GM23338 (cell line): ENCODE data around the gene MRPL2. TPM values are rescaled to one million over a fixed set of nuclear protein-coding genes. Genes with fewer than 3 reads are reported as not detected.
A peak's percentile ranks its signal among the peaks of the same experiment; 100 is the strongest.

Source experiments
- ATAC-seq: fragments of 200-7000 bp; cut with Tn5 transposase; 3 replicates; pipeline ENCODE4 v1.9.1; 2020
- DNase-seq: peaks from one replicate; pipeline ENCODE4 v3.0.0-alpha.2; 2015; ENCODE audit warnings: low spot score
- H2AFZ ChIP-seq: fragments of 200-600 bp; sonication (generic); 2 replicates; pipeline ENCODE4 v1.8.0; 2016; ENCODE audit warnings: antibody characterized with exemption, mild to moderate bottlenecking, moderate library complexity
- H3F3A ChIP-seq: fragments of 200-600 bp; sonication (generic); replicated peaks from 2 replicates; pipeline ENCODE4 v1.8.0; 2017; ENCODE audit warnings: antibody characterized with exemption, mixed run types, low read depth
- H3K27ac ChIP-seq: fragments of 200-600 bp; sonication (generic); 2 replicates; pipeline ENCODE4 v1.6.1; 2016; ENCODE audit warnings: low read depth
- H3K27me3 ChIP-seq: fragments of 200-600 bp; sonication (generic); 2 replicates; pipeline ENCODE4 v1.8.0; 2016; ENCODE audit warnings: mild to moderate bottlenecking, mixed run types, moderate library complexity; ENCODE audit not compliant: insufficient read depth
- H3K36me3 ChIP-seq: fragments of 200-600 bp; sonication (generic); 2 replicates; pipeline ENCODE4 v1.8.0; 2016; ENCODE audit warnings: mild to moderate bottlenecking; ENCODE audit not compliant: insufficient read depth
- H3K4me1 ChIP-seq: fragments of 200-600 bp; sonication (generic); 2 replicates; pipeline ENCODE4 v1.8.0; 2016; ENCODE audit warnings: mild to moderate bottlenecking, moderate library complexity; ENCODE audit not compliant: insufficient read depth
- H3K4me2 ChIP-seq: fragments of 200-600 bp; sonication (generic); 2 replicates; pipeline ENCODE4 v1.7.1; 2017; ENCODE audit warnings: mixed run types
- H3K4me3 ChIP-seq: fragments of 200-600 bp; sonication (generic); 2 replicates; pipeline ENCODE4 v1.6.1; 2016; ENCODE audit warnings: mixed run types
- H3K79me2 ChIP-seq: fragments of 200-600 bp; sonication (generic); replicated peaks from 2 replicates; pipeline ENCODE4 v1.8.0; 2017; ENCODE audit warnings: mild to moderate bottlenecking; ENCODE audit not compliant: insufficient read depth
- H3K9me2 ChIP-seq: fragments of 200-600 bp; sonication (generic); 2 replicates; pipeline ENCODE4 v1.8.0; 2017; ENCODE audit not compliant: insufficient read depth
- H4K20me1 ChIP-seq: fragments of 200-600 bp; sonication (generic); replicated peaks from 2 replicates; pipeline ENCODE4 v1.8.0; 2017; ENCODE audit warnings: mild to moderate bottlenecking; ENCODE audit not compliant: insufficient read depth
- H3K27ac Mint-ChIP-seq: 2 replicates; pipeline ENCODE4 v1.8.0; 2020; ENCODE audit warnings: inconsistent platforms, mild to moderate bottlenecking, moderate library complexity, mixed read lengths
- H3K27me3 Mint-ChIP-seq: 3 replicates; pipeline ENCODE4 v1.8.0; 2022; ENCODE audit warnings: low read depth, mild to moderate bottlenecking, moderate library complexity, mixed read lengths, inconsistent platforms; ENCODE audit not compliant: insufficient read depth, poor library complexity
- H3K36me3 Mint-ChIP-seq: 3 replicates; pipeline ENCODE4 v1.8.0; 2021; ENCODE audit warnings: low read depth, mild to moderate bottlenecking, inconsistent platforms, moderate library complexity, mixed read lengths
- H3K4me1 Mint-ChIP-seq: 3 replicates; pipeline ENCODE4 v1.8.0; 2020; ENCODE audit warnings: mild to moderate bottlenecking, inconsistent platforms, mixed read lengths
- H3K4me3 Mint-ChIP-seq: 3 replicates; pipeline ENCODE4 v1.8.0; 2021; ENCODE audit warnings: moderate library complexity, mild to moderate bottlenecking, inconsistent platforms, mixed read lengths
- H3K9me3 Mint-ChIP-seq: 3 replicates; pipeline ENCODE4 v1.8.0; 2020; ENCODE audit warnings: moderate library complexity, mild to moderate bottlenecking, inconsistent platforms, mixed read lengths
- CTCF ChIP-seq, 2 experiments: fragments of 200-600 bp in 1 of 2; sonication (generic) in 1 of 2; conservative IDR thresholded peaks; 2 replicates each; pipeline versions ENCODE4 v1.5.1 to v1.6.1; 2016 to 2017; ENCODE audit warnings: antibody characterized with exemption in 2 of 2, low read depth in 2 of 2, mild to moderate bottlenecking in 2 of 2, moderate library complexity in 1 of 2
- ETS1 ChIP-seq: IDR thresholded peaks from 2 replicates; pipeline ENCODE4 v1.6.1; 2016; ENCODE audit warnings: antibody characterized with exemption
- NANOG ChIP-seq: IDR thresholded peaks from 2 replicates; pipeline ENCODE4 v1.6.1; 2016; ENCODE audit warnings: antibody characterized with exemption, borderline replicate concordance
- ZNF331 ChIP-seq: fragments of 250-450 bp; sonication (Bioruptor Pico); IDR thresholded peaks from 2 replicates; pipeline ENCODE4 v1.5.0; 2020; ENCODE audit warnings: low read depth, mild to moderate bottlenecking, moderate library complexity
- ZNF462 ChIP-seq: fragments of 250-450 bp; sonication (Bioruptor Pico); IDR thresholded peaks from 2 replicates; pipeline ENCODE4 v1.5.0; 2020; ENCODE audit warnings: mild to moderate bottlenecking, moderate library complexity
- polyA plus RNA-seq: library from polyadenylated mRNA; unstranded; fragments of >200 nt; fragmentation: Nextera tagmentation; extraction: Ambion mirVana; gene quantifications from 2 replicates; pipeline ENCODE4 v1.2.1, GENCODE V29; 2016
- total RNA-seq: library from RNA; depleted of rRNA; stranded (reverse); fragments of >200 nt; shearing (Covaris generic); gene quantifications from 2 replicates; pipeline ENCODE4 v1.2.3, GENCODE V29; 2014

Gene MRPL2
- total and polyA plus RNA-seq, 2 experiments from 2014 or later: 32.3 to 128 TPM

- TF ChIP-seq ZNF462 (CRISPR knock-in tag) (no peak), CTCF (conservative IDR thresholded peaks at IDR 0.05; ENCODE audit: low read depth in 2 of 2) (no peak)
Measured at GRCh38 chr6:43060034-43060754, 960 bp upstream of the MRPL2 start (continued).

- Histone ChIP-seq H3K27ac (peak overlapping the region; percentile 94; the same call in 1 of the 2 replicates), H3K79me2 (peaks cover 28% of the 10 kb centered on the region), H3K9me2 (no peaks in the 10 kb centered on the region), H3F3A (peaks cover 16% of the 10 kb centered on the region), H4K20me1 (no peaks in the 10 kb centered on the region), H3K27me3 (no peaks in the 10 kb centered on the region), H3K4me3 (peak overlapping the region; percentile 100), H3K4me2 (peak overlapping the region; percentile 100), H3K4me1 (peaks cover 9% of the 10 kb centered on the region), H3K36me3 (peaks cover 5% of the 10 kb centered on the region; the same call in 1 of the 2 replicates), H2AFZ (peak overlapping the region; percentile 67; the same call in 1 of the 2 replicates)
- peak overlapping the region; percentile 97 for H3K27ac Mint-ChIP-seq
- peak overlapping the region; percentile 97 for H3K4me3 Mint-ChIP-seq
- peaks cover 21% of the 10 kb centered on the region for H3K36me3 Mint-ChIP-seq
- H3K9me3 Mint-ChIP-seq: no peaks in the 10 kb centered on the region; the same call in 1 of the 3 replicates
- H3K27me3 Mint-ChIP-seq: peaks cover 14% of the 10 kb centered on the region
- H3K4me1 Mint-ChIP-seq: peaks cover 36% of the 10 kb centered on the region
- ATAC-seq (no peak), DNase-seq (no peak)
- TF ChIP-seq ZNF462 (CRISPR knock-in tag) (no peak), ZNF331 (no peak), NANOG (no peak), ETS1 (no peak)
Measured at GRCh38 chr6:43058531-43058930, 703 bp downstream of the MRPL2 start.
